GM12878 (cell line): ENCODE data around the gene ADRA2C.

Experiments
- FOXM1 ChIP-seq: IDR thresholded peaks from 2 replicates; pipeline ENCODE4 v1.6.1; 2012; ENCODE audit warnings: low read depth, mild to moderate bottlenecking, inconsistent platforms, low read length, moderate library complexity
- KLF5 ChIP-seq: fragments of 450-650 bp; IDR thresholded peaks from 2 replicates; pipeline ENCODE4 v1.6.1; 2014; ENCODE audit warnings: mild to moderate bottlenecking; ENCODE audit not compliant: partially characterized antibody
- POLR2A ChIP-seq: IDR thresholded peaks from 2 replicates; pipeline ENCODE4 v1.6.1; 2011; ENCODE audit warnings: low read depth, mild to moderate bottlenecking, low read length
- POLR2AphosphoS2 ChIP-seq: IDR thresholded peaks from 2 replicates; pipeline ENCODE4 v1.6.1; 2011; ENCODE audit warnings: low read depth, mild to moderate bottlenecking, low read length, improper control_type of control experiment, moderate library complexity
- SIX5 ChIP-seq: IDR thresholded peaks from 2 replicates; pipeline ENCODE4 v1.6.1; 2011; ENCODE audit warnings: mild to moderate bottlenecking, low read depth, low read length, moderate library complexity; ENCODE audit not compliant: severe bottlenecking
- SUZ12 ChIP-seq: fragments of 200-600 bp; sonication (generic); IDR thresholded peaks from one replicate; pipeline ENCODE4 v1.6.1; 2018; ENCODE audit warnings: antibody characterized with exemption, mild to moderate bottlenecking; ENCODE audit not compliant: unreplicated experiment
- TAF1 ChIP-seq: IDR thresholded peaks from 2 replicates; pipeline ENCODE4 v1.6.1; 2011; ENCODE audit warnings: mild to moderate bottlenecking, low read depth, low read length, borderline replicate concordance
- YBX1 ChIP-seq: fragments of 450-650 bp; IDR thresholded peaks from 2 replicates; pipeline ENCODE4 v1.6.1; 2016; ENCODE audit warnings: antibody characterized with exemption
- ZNF24 ChIP-seq: fragments of 450-650 bp; IDR thresholded peaks from 2 replicates; pipeline ENCODE4 v1.6.1; 2017; ENCODE audit warnings: antibody characterized with exemption, mild to moderate bottlenecking
- TF ChIP-seq, protein P1 (sequence below), 3 experiments: IDR thresholded peaks in 2 of 3; conservative IDR thresholded peaks in 1 of 3; 2 replicates each; pipeline ENCODE4 v1.5.1; 2011; ENCODE audit warnings: low read depth in 3 of 3, low read length in 3 of 3, mild to moderate bottlenecking in 3 of 3, control low read depth in 2 of 3, moderate library complexity in 2 of 3, inconsistent platforms in 1 of 3, mixed read lengths in 1 of 3; ENCODE audit not compliant: control insufficient read depth in 2 of 3, insufficient read depth in 1 of 3; ENCODE audit errors: extremely low read depth in 1 of 3
- TF ChIP-seq, protein P2 (sequence below): IDR thresholded peaks from 2 replicates; pipeline ENCODE4 v1.6.1; 2012; ENCODE audit warnings: mild to moderate bottlenecking, low read depth, low read length
- TF ChIP-seq, protein P3 (sequence below): IDR thresholded peaks from 2 replicates; pipeline ENCODE4 v1.6.1; 2012; ENCODE audit warnings: low read depth, low read length, improper control_type of control experiment

DNA sequence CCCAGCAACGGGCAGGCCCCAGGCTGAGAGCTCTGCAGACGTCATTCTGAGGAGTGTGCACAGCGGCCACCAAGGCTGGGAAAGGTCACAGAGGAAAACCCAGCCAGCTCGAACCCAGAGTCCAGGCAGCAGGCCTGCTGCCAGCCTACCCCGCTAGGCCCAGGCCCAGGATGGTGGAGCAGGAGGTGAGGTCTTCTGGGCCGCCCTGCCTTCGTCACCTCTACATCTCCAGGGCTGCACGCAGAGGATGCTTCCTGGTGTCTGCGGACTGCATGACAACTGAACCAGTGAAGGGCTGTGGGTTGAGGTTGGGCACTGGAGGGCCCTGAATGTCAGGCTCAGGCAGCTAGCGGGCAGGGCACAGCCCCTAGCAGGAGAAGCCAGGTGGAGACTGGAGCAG lies 5.8 kb upstream of the ADRA2C start:
- no peak for TF ChIP-seq KLF5
- TF ChIP-seq POLR2A = no peak
- no peak for TF ChIP-seq SIX5
- no peak for TF ChIP-seq TAF1
- TF ChIP-seq, protein P1, sequence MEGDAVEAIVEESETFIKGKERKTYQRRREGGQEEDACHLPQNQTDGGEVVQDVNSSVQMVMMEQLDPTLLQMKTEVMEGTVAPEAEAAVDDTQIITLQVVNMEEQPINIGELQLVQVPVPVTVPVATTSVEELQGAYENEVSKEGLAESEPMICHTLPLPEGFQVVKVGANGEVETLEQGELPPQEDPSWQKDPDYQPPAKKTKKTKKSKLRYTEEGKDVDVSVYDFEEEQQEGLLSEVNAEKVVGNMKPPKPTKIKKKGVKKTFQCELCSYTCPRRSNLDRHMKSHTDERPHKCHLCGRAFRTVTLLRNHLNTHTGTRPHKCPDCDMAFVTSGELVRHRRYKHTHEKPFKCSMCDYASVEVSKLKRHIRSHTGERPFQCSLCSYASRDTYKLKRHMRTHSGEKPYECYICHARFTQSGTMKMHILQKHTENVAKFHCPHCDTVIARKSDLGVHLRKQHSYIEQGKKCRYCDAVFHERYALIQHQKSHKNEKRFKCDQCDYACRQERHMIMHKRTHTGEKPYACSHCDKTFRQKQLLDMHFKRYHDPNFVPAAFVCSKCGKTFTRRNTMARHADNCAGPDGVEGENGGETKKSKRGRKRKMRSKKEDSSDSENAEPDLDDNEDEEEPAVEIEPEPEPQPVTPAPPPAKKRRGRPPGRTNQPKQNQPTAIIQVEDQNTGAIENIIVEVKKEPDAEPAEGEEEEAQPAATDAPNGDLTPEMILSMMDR (IDR thresholded peaks at IDR 0.05 in 2 of 3, conservative IDR thresholded peaks at IDR 0.05 in 1 of 3; ENCODE audit: control insufficient read depth in 2 of 3, extremely low read depth in 1 of 3, insufficient read depth in 1 of 3, low read depth in 3 of 3, low read length in 3 of 3) = no peak
- no peak for TF ChIP-seq SUZ12
- TF ChIP-seq, protein P2, sequence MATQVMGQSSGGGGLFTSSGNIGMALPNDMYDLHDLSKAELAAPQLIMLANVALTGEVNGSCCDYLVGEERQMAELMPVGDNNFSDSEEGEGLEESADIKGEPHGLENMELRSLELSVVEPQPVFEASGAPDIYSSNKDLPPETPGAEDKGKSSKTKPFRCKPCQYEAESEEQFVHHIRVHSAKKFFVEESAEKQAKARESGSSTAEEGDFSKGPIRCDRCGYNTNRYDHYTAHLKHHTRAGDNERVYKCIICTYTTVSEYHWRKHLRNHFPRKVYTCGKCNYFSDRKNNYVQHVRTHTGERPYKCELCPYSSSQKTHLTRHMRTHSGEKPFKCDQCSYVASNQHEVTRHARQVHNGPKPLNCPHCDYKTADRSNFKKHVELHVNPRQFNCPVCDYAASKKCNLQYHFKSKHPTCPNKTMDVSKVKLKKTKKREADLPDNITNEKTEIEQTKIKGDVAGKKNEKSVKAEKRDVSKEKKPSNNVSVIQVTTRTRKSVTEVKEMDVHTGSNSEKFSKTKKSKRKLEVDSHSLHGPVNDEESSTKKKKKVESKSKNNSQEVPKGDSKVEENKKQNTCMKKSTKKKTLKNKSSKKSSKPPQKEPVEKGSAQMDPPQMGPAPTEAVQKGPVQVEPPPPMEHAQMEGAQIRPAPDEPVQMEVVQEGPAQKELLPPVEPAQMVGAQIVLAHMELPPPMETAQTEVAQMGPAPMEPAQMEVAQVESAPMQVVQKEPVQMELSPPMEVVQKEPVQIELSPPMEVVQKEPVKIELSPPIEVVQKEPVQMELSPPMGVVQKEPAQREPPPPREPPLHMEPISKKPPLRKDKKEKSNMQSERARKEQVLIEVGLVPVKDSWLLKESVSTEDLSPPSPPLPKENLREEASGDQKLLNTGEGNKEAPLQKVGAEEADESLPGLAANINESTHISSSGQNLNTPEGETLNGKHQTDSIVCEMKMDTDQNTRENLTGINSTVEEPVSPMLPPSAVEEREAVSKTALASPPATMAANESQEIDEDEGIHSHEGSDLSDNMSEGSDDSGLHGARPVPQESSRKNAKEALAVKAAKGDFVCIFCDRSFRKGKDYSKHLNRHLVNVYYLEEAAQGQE = no peak
- TF ChIP-seq ZNF24 = no peak
- no peak for TF ChIP-seq YBX1
- TF ChIP-seq, protein P3, sequence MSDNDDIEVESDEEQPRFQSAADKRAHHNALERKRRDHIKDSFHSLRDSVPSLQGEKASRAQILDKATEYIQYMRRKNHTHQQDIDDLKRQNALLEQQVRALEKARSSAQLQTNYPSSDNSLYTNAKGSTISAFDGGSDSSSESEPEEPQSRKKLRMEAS = no peak
- no peak for TF ChIP-seq POLR2AphosphoS2
- no peak for TF ChIP-seq FOXM1
